GM21360 (cell line): ENCODE results near the gene SSX2IP.
"Not testable (repeated sequence)": the region's sequence is repeated elsewhere in the genome, so short reads cannot be mapped to it uniquely, and the experiment has no call there.

ENCODE experiments used
- ATAC-seq: cut with Tn5 transposase; IDR thresholded peaks from one replicate; pipeline ENCODE4 v1.9.1; 2021; ENCODE audit warnings: mild to moderate bottlenecking, moderate library complexity; ENCODE audit not compliant: unreplicated experiment

Gene SSX2IP

DNA sequence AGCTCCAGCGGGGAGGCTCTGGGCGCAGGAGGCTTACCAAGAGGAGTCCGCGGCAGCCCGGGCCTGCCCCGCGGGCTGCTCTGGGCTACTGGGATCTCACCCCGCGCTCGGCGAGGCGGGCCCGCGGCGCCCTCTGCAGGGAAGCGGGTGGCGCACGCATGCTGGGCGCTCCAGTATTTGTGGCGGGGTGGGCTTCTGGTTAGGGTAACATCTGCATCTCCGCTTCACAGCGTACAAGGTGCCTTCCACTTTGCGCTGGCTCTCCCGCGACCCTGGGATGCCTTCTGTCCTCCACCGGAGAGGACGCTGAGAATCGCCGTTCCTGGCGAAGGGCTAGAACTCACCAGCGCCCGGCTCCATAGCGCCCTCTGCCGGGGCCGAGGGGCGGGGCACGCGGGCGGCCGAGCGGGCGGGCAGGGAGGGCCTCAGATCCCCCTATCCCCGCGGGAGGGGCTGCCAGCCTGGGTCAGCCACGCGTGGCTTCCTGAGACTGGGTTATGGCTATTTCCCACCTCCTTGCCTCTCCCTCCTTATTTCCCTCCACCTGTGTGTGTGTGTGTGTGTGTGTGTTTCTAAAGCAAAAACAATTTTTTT, 69.4 kb downstream of the SSX2IP start:
- peak; percentile 95 for ATAC-seq

DNA sequence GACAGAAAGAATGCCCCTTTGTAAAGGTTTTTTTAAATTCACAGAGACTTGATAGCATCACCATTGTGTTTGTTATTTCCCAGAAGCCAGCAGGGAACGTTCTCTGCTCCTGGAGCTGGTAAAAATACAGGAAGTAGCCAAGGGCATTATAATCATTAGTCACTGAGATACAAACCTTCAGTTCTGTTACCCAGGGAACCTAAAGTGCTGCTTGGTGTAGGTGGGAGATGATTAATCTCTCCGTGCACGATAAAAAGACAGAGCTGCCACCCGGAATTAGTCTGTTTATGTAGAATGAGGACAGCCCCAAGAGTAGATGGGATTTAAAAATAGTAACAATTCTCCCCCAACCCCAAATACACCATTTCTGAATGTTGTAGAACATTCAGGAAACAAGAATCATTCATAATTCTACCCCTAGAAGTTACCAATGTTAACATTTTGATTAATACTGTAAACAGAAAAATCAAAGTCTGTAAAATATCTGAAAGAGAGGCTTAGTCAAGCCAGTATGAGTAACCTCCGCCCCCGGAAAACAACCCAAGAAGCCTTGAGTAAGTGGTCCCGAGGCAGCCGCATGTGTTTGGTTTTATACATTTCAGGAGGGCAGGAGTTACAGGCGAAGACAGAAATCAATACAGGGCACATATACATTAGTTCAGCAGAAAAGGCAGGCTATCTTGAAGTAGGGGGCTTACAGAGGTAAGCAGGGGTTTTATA, 70.7 kb downstream of the SSX2IP start:
- no peak for ATAC-seq

DNA sequence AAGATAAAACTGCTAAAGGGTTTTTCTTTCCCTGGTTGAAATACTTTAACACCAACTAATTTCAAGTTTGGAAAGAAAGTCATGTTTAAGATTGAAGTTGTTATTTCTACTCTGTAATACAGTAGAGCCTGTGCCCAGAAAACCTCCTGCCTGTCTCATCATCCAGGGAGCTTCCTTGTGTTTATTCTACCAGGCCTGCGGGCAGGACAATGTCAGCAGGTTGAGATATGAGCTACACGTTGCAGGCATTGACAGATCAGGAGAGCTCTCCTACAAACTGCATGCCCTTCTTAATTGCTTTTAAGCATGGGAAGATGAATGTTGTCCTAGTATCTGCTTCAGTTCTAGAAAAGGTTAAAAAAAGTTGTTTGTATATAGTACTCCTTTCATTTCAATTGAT, 72.9 kb downstream of the SSX2IP start:
- no peak for ATAC-seq

DNA sequence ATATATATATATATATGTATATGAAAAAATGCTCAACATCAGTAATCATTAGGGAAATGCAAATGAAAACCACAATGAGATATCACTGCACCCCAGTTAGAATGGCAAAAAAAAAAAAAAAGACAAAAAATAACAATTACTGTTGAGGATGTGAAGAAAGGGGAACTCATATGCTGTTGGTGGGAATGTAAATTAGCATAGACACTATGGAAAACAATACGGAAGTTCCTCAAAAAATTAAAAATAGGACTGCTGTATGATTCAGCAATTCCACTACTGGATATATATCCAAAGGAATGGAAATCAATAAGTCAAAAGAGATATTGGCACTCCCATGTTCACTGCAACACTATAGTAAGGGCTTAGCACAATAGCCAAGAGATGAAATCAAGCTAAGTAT, 74.5 kb downstream of the SSX2IP start:
- no peak for ATAC-seq

DNA sequence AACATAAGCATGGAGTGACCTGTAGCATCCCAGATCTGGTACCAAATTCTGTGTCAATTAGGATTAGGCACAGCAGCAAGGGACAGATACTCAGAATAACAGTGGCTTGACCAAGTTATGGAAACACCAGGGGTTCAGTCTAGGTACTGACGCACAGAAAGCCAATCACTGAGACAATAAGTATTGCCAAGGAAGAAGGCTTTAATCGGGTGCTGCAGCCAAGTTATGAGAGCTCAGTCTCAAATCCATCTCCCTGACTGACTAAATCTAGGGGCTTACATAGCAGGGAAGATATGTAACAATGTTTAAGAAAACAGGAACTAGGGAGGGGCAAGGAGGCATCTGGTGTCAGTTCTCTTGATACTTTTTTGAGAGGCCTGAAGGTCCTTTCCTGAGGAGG, 76.4 kb downstream of the SSX2IP start:
- no peak for ATAC-seq

DNA sequence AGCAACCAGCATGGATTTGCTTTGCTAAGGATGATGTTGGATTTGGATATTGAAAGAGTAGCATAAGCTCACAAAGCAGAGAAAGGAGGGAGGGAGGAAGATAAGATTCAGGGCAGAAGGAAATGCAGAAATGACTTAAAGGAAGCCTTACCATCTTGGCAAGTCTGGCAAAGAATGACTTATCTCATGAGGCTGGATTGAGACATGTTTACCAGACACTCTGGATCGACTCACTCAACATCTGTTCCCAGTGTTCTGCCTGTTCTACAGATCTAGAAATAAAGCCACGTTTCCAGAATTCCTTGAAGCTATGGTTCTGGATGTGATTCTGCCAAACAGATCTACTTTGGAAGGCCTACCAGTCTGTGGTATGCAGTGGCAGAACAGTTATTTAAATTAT, 77.2 kb downstream of the SSX2IP start:
- ATAC-seq, result no peak

DNA sequence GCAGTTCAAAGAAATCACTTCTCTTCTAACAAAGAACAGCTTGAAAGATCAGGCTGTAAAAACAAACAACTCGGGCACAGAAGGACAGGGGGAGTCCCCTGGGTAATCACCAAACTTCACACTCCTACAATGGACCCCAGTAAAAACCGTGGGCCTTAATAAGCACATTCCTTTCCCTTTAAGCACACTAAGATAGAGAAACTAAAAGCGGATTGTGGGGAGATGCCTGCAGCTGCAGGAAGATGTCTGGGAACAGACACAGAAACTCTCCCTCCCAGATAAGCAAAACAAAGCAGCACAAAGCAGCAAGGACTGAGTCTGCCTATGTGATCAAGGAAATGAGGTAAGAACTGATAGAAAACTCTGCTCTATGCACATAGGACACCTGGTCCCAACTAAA, 78.5 kb downstream of the SSX2IP start:
- no peak for ATAC-seq

DNA sequence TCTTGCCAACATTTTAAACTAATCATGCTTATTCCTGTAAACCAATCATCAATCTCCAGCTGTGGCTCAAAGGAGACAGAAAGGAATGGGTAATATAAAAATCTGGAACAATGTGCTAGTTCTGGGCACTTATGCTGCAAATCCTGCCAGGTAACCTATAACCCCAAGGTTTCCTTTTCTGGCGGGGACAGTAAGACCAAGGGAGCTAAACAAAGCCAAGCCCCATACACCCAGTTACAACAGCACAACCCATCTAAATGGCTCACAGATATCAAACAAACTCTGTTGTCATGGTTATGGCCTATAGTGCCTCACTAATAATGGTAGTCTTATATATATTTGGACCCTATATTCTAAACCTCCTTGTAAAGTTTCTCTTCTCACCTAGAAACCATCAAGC, 79.2 kb downstream of the SSX2IP start:
- no peak for ATAC-seq

DNA sequence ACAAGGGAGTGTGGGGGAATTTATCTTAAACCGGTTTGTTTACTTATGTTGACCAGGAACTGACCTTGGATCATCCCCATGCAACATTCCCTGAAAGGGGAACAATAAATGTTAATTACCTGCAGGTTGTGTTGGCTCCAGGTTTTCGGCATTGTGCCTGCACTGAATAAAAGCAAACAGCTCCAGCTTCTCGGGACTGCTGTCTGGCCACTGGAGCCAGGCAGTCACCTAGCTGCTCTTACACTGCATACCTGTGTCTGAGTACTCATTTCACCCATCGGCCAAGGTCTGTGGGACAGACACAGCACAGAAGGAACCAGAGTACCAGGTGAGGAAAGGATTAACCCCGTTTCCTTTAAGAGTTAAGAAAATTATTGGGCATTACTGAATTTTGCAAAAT, 83.3 kb downstream of the SSX2IP start:
- ATAC-seq, result no peak

DNA sequence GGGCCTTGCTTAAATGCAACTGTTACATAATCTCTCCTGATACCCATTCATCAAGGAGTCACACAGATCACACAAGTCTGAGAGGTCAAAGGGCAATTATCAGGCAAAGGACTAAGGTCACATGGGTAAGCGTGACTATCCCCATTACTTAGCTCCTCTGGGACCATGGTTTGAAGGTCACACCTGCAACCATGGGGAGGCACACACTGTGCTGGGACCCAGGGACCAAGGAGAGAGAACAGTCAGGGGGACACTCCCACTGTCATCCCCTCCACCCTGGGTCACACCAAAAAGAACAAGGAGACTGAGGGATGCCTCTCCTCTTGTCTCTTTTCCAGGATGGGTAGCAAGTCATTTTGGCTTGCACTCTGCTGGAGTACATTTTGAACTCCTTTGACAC, 85.1 kb downstream of the SSX2IP start:
- no peak for ATAC-seq

DNA sequence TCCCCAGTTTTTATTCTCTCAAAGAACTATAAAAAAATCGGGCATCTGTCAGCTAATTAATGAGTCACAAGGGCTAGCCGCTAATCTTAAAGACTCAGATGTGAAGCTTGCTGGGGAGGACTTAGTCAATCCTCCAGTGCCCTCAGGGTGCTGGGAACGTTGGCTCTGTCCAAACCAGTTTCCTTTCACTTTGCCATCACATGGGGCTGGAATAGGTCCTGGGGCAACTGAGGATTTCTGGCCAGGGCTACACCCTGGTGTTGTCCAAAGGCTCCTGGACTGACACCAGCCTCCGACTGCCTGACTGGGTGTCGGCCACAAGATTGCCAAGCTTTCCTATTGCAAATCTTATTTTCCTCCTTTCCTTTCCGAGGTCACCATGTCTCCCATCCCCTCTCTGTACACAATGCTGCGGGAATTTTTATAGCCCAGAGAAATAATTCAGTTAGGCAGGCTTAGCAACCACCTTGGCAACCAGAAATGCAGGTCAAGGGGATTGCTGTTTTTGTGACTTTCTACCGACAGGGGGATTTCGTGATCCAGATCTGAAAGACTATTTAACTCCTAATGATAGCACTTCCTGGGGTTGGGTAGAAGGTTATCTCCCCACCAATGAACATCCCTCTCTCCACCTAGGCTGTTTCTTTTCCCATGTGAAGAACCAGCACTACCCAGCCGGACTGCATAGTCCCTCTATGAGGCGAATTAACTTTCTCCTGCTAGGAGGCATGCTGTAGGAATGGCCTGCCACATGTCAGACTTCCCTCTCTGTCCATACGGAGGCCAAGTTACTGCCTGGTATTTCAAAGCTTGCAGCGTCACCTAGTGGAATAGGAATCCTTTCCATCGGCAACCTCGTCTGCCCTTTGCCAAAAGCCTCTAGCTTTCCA, 86.1 kb downstream of the SSX2IP start:
- ATAC-seq, result no peak

DNA sequence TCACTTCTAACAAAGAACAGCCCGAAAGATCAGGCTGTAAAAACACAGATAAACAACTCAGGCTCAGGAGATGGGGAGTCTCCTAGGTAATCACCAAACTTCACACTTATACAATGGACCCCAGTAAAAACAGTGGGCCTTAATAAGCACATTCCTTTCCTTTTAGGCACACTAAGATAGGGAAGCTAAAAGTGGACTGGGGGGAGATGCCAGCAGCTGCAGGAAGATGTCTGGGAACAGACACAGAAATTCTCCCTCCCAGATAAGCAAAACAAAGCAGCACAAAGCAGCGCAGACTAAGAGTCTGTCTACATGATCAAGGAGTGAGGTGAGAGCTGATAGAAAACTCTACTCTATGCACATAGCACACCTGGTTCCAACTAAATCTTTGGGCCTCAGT, 87.0 kb downstream of the SSX2IP start:
- ATAC-seq, result no peak

DNA sequence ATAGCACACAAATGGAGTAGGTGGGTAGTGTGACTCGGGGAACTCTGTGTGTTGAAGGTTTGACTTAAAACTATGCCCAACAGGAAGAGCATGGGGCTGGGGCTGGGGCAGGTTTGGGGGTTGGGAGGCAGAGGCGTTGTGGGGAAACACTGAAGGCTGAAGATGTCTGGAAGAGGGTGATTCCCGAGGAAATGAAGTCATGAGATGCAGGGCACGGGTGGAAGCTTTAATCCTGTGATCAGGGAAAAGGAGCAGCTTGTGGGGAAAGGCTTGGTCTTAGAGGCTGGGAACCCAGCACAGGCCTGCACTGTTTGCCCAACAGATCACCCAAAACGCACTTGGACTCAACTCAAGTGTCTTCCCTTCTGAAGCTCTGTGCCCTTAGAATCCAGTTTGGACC, 89.5 kb downstream of the SSX2IP start:
- no peak for ATAC-seq

DNA sequence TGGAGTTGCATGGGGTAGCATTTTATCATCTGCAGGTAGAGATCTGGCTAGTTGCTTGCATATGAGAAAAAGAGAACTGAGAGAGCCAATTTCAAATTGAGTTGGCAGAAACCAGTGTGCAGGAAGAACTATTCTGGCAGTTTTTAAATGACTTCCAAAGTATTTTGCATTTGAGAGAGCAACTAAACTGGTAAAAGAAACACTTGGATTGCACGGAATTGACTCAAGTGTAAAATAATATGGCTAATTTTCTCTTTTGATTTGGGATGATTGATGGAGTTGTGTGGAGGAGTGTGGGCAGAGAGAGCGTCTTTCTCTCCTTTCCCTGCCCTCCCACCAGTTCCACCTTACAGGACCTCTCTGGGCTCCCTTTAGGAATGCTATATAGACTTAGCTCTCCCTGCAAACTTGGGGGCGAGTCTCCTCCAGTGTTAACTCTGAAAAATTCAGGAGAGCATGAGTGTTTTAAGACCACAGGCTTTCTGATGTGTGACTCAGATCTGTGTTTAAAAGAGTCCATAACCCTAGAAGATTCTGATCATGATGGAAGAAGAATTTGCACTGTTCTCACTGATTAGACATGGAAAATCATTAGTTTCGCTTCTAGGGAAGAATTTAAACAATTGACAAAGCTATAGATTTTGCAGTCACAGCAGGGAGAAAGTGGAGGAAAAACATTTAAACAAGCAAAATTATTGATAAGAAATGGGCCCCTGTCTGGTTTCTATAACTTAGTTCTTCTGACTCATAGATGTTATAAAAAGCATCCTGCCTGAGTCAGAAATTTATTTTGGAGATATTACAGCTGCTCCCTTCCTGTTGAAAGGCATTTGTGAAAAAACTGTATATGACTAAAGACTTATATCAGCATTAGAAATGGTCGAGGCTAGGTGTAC, 91.2 kb downstream of the SSX2IP start:
- ATAC-seq, result peak; percentile 84

DNA sequence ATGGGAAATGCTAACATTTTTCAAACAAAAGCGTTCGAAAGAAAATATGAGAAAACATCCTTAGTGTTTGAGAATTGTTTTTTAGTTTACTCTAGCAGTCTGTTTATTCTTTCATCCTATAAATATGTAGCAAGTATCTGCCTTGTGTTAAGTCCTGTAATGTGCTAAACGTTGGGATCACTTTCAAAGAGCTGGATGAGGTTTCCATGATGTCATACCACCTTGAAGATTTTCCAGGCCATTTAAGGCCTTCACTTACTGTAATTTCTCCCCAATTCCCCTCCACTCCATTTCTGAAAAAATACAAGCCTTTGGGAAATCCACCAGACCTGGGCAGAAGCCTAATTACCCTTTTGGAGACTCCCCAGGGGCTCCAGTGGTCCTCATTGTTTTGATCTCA, 91.8 kb downstream of the SSX2IP start:
- peak; percentile 2 for ATAC-seq

DNA sequence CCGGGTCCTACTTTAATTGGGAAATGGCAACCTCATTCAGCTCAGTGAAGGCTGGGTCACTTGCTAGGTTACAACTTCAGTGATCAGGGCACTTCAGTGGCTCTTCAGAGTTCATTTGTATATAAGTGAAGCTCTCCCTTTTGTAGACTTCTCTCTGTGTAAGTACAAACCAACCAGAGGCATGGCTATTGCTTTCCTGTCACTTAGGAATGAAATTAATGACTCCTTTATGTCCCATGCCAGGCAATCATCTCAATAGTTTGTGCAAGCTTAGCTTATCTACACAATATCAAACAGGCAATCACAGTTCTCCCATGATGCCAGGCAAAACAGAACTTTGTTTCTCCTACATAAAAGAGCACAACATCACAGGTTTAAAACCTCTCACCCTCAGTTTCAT, 93.2 kb downstream of the SSX2IP start:
- no peak for ATAC-seq

DNA sequence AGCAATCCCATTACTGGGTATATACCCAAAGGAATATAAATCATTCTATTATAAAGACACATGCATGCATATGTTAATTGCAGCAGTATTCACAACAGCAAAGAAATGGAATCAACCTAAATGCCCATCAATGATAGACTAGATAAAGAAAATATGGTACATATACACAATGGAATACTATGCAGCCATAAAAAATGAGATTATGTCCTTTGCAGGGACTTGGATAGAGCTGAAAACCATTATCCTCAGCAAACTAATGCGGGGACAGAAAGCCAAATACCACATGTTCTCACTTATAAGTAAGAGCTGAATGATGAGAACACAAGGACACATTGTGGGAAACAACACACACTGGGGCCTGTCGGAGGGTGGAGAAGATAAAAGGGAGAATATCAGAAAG, 95.3 kb downstream of the SSX2IP start:
- ATAC-seq, result not testable (repeated sequence)
